A673 (cell line): ENCODE data around the gene FNIP1. TPM values are rescaled to one million over a fixed set of nuclear protein-coding genes. Genes with fewer than 3 reads are reported as not detected.
"Not testable (repeated sequence)": the region's sequence is repeated elsewhere in the genome, so short reads cannot be mapped to it uniquely, and the experiment has no call there.

Experiments used
- BruUV-seq: library from RNA; stranded (reverse); fragments of 400-500 nt; replicated peaks from 2 replicates; lab custom pipeline; 2021; lab: Mats Ljungman, UMichigan
- CTCF ChIA-PET: fragments of 300-600 bp; sonication (Branson Sonifier 250); formaldehyde crosslinking; loops from one replicate; lab custom pipeline; 2022; ENCODE audit warnings: antibody characterized with exemption; lab: Charles Lee
- POLR2A ChIA-PET: fragments of 300-600 bp; sonication (Branson Sonifier 250); formaldehyde crosslinking; loops from one replicate; lab custom pipeline; 2022; ENCODE audit warnings: antibody characterized with exemption; ENCODE audit not compliant: low non-redundant PET; lab: Charles Lee
- DNase-seq: peaks from one replicate; pipeline ENCODE4 v3.0.0-alpha.2; 2015; ENCODE audit warnings: low spot score
- H3K27ac ChIP-seq: fragments of 200-600 bp; sonication (generic); 2 replicates; pipeline ENCODE4 v1.5.1; 2016; ENCODE audit warnings: mixed run types, low read depth, mild to moderate bottlenecking, mixed read lengths, antibody characterized with exemption, low read length; ENCODE audit not compliant: poor library complexity, severe bottlenecking
- H3K27me3 ChIP-seq: fragments of 200-600 bp; sonication (generic); replicated peaks from 2 replicates; pipeline ENCODE4 v1.6.1; 2017; ENCODE audit warnings: mixed run types, low read depth, mild to moderate bottlenecking, mixed read lengths, antibody characterized with exemption, low read length; ENCODE audit not compliant: insufficient read depth, poor library complexity
- H3K36me3 ChIP-seq: fragments of 200-600 bp; sonication (generic); 2 replicates; pipeline ENCODE4 v1.6.1; 2016; ENCODE audit warnings: mixed run types, mild to moderate bottlenecking, mixed read lengths, antibody characterized with exemption, low read length; ENCODE audit not compliant: insufficient read depth, poor library complexity, severe bottlenecking
- H3K4me1 ChIP-seq: fragments of 200-600 bp; sonication (generic); 2 replicates; pipeline ENCODE4 v1.6.1; 2017; ENCODE audit warnings: mixed run types, mild to moderate bottlenecking, mixed read lengths, antibody characterized with exemption, low read length; ENCODE audit not compliant: insufficient read depth, poor library complexity, severe bottlenecking
- H3K4me3 ChIP-seq: fragments of 200-600 bp; sonication (generic); 2 replicates; pipeline ENCODE4 v1.5.1; 2016; ENCODE audit warnings: low read depth, mixed run types, mild to moderate bottlenecking, mixed read lengths, low read length; ENCODE audit not compliant: poor library complexity, severe bottlenecking
- H3K9me3 ChIP-seq: fragments of 200-600 bp; sonication (generic); 2 replicates; pipeline ENCODE4 v1.6.1; 2016; ENCODE audit warnings: mixed run types, low read depth, mild to moderate bottlenecking, mixed read lengths, antibody characterized with exemption, low read length; ENCODE audit not compliant: poor library complexity, severe bottlenecking
- EZH2 ChIP-seq: fragments of 200-600 bp; sonication (generic); IDR thresholded peaks from 2 replicates; pipeline ENCODE4 v1.6.1; 2017; ENCODE audit warnings: borderline replicate concordance, low read depth, mild to moderate bottlenecking, mixed read lengths, antibody characterized with exemption, low read length; ENCODE audit not compliant: poor library complexity, severe bottlenecking
- intact Hi-C: fragments of 100-400 bp; cut with micrococcal nuclease; formaldehyde crosslinking; loops from one replicate; pipeline ENCODE4 v1.10.0; 2022; ENCODE audit not compliant: unreplicated experiment
- total RNA-seq: library from RNA; stranded (reverse); gene quantifications from 2 replicates; pipeline ENCODE4 v1.2.3, GENCODE V29; 2021
- TF ChIP-seq, protein P1 (sequence below): fragments of 300-800, 200-600 bp; sonication (generic); conservative IDR thresholded peaks from 2 replicates; pipeline ENCODE4 v1.5.1; 2017; ENCODE audit warnings: low read depth, mild to moderate bottlenecking, antibody characterized with exemption, low read length, moderate library complexity, mixed read lengths

Gene FNIP1
- total RNA-seq, 1 experiment from 2014 or later = 22.9 TPM

DNA sequence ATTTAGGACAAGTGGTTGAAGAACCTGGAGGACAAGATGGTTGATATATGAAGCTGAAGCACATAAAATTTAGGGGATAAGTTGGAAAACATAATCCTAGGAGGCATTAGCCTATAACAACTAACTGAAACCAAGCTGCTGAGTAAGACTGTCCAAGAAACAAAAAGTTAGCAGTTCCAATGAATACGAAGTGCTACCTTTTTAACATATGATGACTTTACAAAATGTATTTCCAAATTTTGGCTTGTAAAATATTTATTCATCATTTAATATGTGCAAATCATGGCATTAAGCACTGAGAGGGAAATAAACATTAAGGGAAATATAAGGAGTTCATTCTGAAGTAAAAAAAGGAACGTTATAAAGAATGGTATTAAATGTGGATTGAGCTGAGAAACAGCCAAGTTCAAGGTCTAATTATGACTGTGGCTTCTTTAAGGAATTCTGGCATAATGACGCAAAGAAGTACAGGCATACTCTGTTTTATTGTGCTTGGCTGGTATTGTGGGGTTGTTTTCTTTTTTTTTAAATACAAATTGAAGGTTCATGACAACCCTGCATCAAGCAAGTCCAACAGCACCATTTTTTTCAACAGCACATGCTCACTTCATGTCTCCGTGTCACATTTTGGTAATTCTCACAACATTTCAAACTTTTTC, 169.5 kb downstream of the FNIP1 start:
- ChIA-PET POLR2A (no interaction called here), CTCF (no interaction called here)
- no TSS peak for BruUV-seq
- Histone ChIP-seq H3K27me3 (no peaks in the 10 kb centered on the region), H3K36me3 (no peaks in the 10 kb centered on the region), H3K27ac (no peak overlapping the region), H3K4me1 (peaks cover 9% of the 10 kb centered on the region), H3K9me3 (no peaks in the 10 kb centered on the region), H3K4me3 (no peak overlapping the region)
- intact Hi-C loops = no loop called here
- no peak for DNase-seq
- TF ChIP-seq, protein P1, sequence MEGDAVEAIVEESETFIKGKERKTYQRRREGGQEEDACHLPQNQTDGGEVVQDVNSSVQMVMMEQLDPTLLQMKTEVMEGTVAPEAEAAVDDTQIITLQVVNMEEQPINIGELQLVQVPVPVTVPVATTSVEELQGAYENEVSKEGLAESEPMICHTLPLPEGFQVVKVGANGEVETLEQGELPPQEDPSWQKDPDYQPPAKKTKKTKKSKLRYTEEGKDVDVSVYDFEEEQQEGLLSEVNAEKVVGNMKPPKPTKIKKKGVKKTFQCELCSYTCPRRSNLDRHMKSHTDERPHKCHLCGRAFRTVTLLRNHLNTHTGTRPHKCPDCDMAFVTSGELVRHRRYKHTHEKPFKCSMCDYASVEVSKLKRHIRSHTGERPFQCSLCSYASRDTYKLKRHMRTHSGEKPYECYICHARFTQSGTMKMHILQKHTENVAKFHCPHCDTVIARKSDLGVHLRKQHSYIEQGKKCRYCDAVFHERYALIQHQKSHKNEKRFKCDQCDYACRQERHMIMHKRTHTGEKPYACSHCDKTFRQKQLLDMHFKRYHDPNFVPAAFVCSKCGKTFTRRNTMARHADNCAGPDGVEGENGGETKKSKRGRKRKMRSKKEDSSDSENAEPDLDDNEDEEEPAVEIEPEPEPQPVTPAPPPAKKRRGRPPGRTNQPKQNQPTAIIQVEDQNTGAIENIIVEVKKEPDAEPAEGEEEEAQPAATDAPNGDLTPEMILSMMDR = no peak
- TF ChIP-seq EZH2 = no peak

- TF ChIP-seq, protein P1 = no peak
- TF ChIP-seq EZH2 = no peak
- H3K4me3 ChIP-seq = no peak overlapping the region
- no peaks in the 10 kb centered on the region for H3K9me3 ChIP-seq
- CTCF ChIA-PET = no interaction called here
- no peak for DNase-seq
- H3K36me3 ChIP-seq = no peaks in the 10 kb centered on the region
- H3K4me1 ChIP-seq = peaks cover 8% of the 10 kb centered on the region
- no peak overlapping the region for H3K27ac ChIP-seq
- BruUV-seq = no TSS peak
- POLR2A ChIA-PET = no interaction called here
- H3K27me3 ChIP-seq = no peaks in the 10 kb centered on the region
- intact Hi-C loops = no loop called here
Observed at GRCh38 chr5:131622633-131623032, 174.2 kb downstream of the FNIP1 start.

GRCh38 chr5:131621164-131621563, 175.7 kb downstream of the FNIP1 start:
- DNase-seq, H3K27me3 ChIP-seq, intact Hi-C loops, CTCF ChIA-PET, H3K27ac ChIP-seq, H3K36me3 ChIP-seq, H3K4me3 ChIP-seq, POLR2A ChIA-PET, BruUV-seq, H3K9me3 ChIP-seq, H3K4me1 ChIP-seq: not testable (repeated sequence)

GRCh38 chr5:131619102-131619501, 177.7 kb downstream of the FNIP1 start:
- CTCF ChIA-PET = no interaction called here
- no TSS peak for BruUV-seq
- H3K36me3 ChIP-seq = no peaks in the 10 kb centered on the region

More at GRCh38 chr5:131619102-131619501, 177.7 kb downstream of the FNIP1 start:
- no peaks in the 10 kb centered on the region for H3K27me3 ChIP-seq
- intact Hi-C loops = no loop called here
- POLR2A ChIA-PET = no interaction called here
- H3K9me3 ChIP-seq = no peaks in the 10 kb centered on the region
- H3K4me3 ChIP-seq = no peak overlapping the region
- TF ChIP-seq, protein P1 = no peak
- TF ChIP-seq EZH2 = no peak
- H3K27ac ChIP-seq = no peak overlapping the region
- no peaks in the 10 kb centered on the region for H3K4me1 ChIP-seq
- no peak for DNase-seq
